NCI-H748 (cell line): Measurements from ENCODE around the gene FOXL1.

Experiments used
- DNase-seq: peaks from one replicate; lab custom pipeline; 2025; ENCODE audit not compliant: unreplicated experiment; lab: John Stamatoyannopoulos, UW

Gene FOXL1

GRCh38 chr16:86625821-86626220 is 47.5 kb downstream of the FOXL1 start:
- DNase-seq = no peak

- DNase-seq = no peak
Observed at GRCh38 chr16:86626284-86626683, 47.9 kb downstream of the FOXL1 start.

- DNase-seq = no peak
Observed at GRCh38 chr16:86626966-86627365, 48.6 kb downstream of the FOXL1 start.

GRCh38 chr16:86628614-86629013 is 50.3 kb downstream of the FOXL1 start:
- DNase-seq = no peak

GRCh38 chr16:86630471-86630870 is 52.1 kb downstream of the FOXL1 start:
- no peak for DNase-seq

GRCh38 chr16:86631444-86631843 is 53.1 kb downstream of the FOXL1 start:
- no peak for DNase-seq
